Lower leg skin (tissue), 3 donors: Measurements from ENCODE around the gene PACSIN2.

ENCODE experiments used
- CTCF ChIP-seq, 3 donors: fragments of 450-650 bp; IDR thresholded peaks; one replicate each; pipeline ENCODE4 v1.5.1; 2016; ENCODE audit warnings: antibody characterized with exemption in 3 of 3, mild to moderate bottlenecking in 3 of 3, moderate library complexity in 2 of 3
- POLR2A ChIP-seq, 2 donors: fragments of 450-650 bp; IDR thresholded peaks; one replicate each; pipeline ENCODE4 v1.6.1; 2016 to 2017; ENCODE audit warnings: antibody characterized with exemption in 2 of 2, mild to moderate bottlenecking in 1 of 2, moderate library complexity in 1 of 2

- TF ChIP-seq CTCF (IDR thresholded peaks at IDR 0.05) (no peak), POLR2A (IDR thresholded peaks at IDR 0.05) (no peak)
These were observed 158.6 kb downstream of the PACSIN2 start for GRCh38 chr22:42856179-42856864.
